HEK293T (cell line): Measurements from ENCODE around the gene RBBP9.

Source experiments
- ARNT ChIP-seq: fragments of 450-650 bp; IDR thresholded peaks from 2 replicates; pipeline ENCODE4 v1.6.1; 2017; ENCODE audit warnings: mild to moderate bottlenecking
- BHLHE40 ChIP-seq: fragments of 450-650 bp; IDR thresholded peaks from 2 replicates; pipeline ENCODE4 v1.6.1; 2016; ENCODE audit warnings: mild to moderate bottlenecking, moderate library complexity, borderline replicate concordance
- CTBP1 ChIP-seq: fragments of 450-650 bp; IDR thresholded peaks from 2 replicates; pipeline ENCODE4 v1.6.1; 2016; ENCODE audit warnings: borderline replicate concordance
- FOXK2 ChIP-seq: fragments of 450-650 bp; IDR thresholded peaks from 2 replicates; pipeline ENCODE4 v1.6.1; 2016; ENCODE audit warnings: mild to moderate bottlenecking
- FOXM1 ChIP-seq: fragments of 450-650 bp; IDR thresholded peaks from 2 replicates; pipeline ENCODE4 v1.6.1; 2017; ENCODE audit warnings: mild to moderate bottlenecking, borderline replicate concordance
- HDGF ChIP-seq: fragments of 450-650 bp; IDR thresholded peaks from 2 replicates; pipeline ENCODE4 v1.6.1; 2017; ENCODE audit warnings: antibody characterized with exemption, borderline replicate concordance
- L3MBTL2 ChIP-seq: fragments of 450-650 bp; conservative IDR thresholded peaks from 2 replicates; pipeline ENCODE4 v1.6.1; 2016; ENCODE audit warnings: mild to moderate bottlenecking
- LEF1 ChIP-seq: fragments of 450-650 bp; IDR thresholded peaks from 2 replicates; pipeline ENCODE4 v1.6.1; 2017; ENCODE audit warnings: mild to moderate bottlenecking, borderline replicate concordance
- NFRKB ChIP-seq: fragments of 450-650 bp; IDR thresholded peaks from 2 replicates; pipeline ENCODE4 v1.6.1; 2016; ENCODE audit warnings: mild to moderate bottlenecking, moderate library complexity
- PKNOX1 ChIP-seq: fragments of 450-650 bp; IDR thresholded peaks from 2 replicates; pipeline ENCODE4 v1.6.1; 2016
- SP1 ChIP-seq: fragments of 450-650 bp; IDR thresholded peaks from 2 replicates; pipeline ENCODE4 v1.6.1; 2017
- SUZ12 ChIP-seq: fragments of 450-650 bp; IDR thresholded peaks from 2 replicates; pipeline ENCODE4 v1.6.1; 2016; ENCODE audit warnings: mild to moderate bottlenecking
- TARDBP ChIP-seq: fragments of 450-650 bp; IDR thresholded peaks from 2 replicates; pipeline ENCODE4 v1.6.1; 2016
- ZNF384 ChIP-seq: fragments of 450-650 bp; IDR thresholded peaks from 2 replicates; pipeline ENCODE4 v1.6.1; 2016

GRCh38 chr20:18514127-18514526 is 17.1 kb upstream of the RBBP9 start:
- TF ChIP-seq BHLHE40 (no peak), CTBP1 (no peak), HDGF (no peak), FOXK2 (no peak), PKNOX1 (no peak), NFRKB (no peak), SUZ12 (no peak), L3MBTL2 (no peak), ZNF384 (no peak), LEF1 (no peak), SP1 (no peak), FOXM1 (no peak), TARDBP (no peak), ARNT (no peak)
